CD8-positive, alpha-beta memory T cell (primary cell): ENCODE results near the gene DNTT. TPM values are rescaled to one million over a fixed set of nuclear protein-coding genes. Genes with fewer than 3 reads are reported as not detected.

Experiments
- CTCF ChIA-PET: fragments of 350-600 bp; sonication (Branson Sonifier 250); formaldehyde crosslinking; loops from one replicate; lab custom pipeline; 2021; ENCODE audit warnings: antibody characterized with exemption; lab: Charles Lee
- POLR2A ChIA-PET: fragments of 350-600 bp; sonication (Branson Sonifier 250); formaldehyde crosslinking; loops from one replicate; lab custom pipeline; 2021; ENCODE audit warnings: antibody characterized with exemption; lab: Charles Lee
- DNase-seq, 5 donors: peaks; one replicate each; pipeline versions ENCODE4 v3.0.0 to v3.0.0-alpha.2; 2020 to 2022; ENCODE audit warnings: mixed read lengths in 1 of 5
- H3K27ac ChIP-seq: one replicate; pipeline ENCODE4 v1.7.0; 2013; ENCODE audit warnings: low read depth, mild to moderate bottlenecking, low read length, moderate library complexity
- H3K27me3 ChIP-seq: 2 replicates; pipeline ENCODE4 v1.7.0; 2013; ENCODE audit warnings: low read length, mild to moderate bottlenecking; ENCODE audit not compliant: insufficient read depth, poor library complexity, severe bottlenecking
- H3K36me3 ChIP-seq: 2 replicates; pipeline ENCODE4 v1.7.0; 2013; ENCODE audit warnings: mild to moderate bottlenecking, low read length, moderate library complexity; ENCODE audit not compliant: insufficient read depth
- H3K4me1 ChIP-seq: 2 replicates; pipeline ENCODE4 v1.7.0; 2013; ENCODE audit warnings: mild to moderate bottlenecking, low read length, moderate library complexity; ENCODE audit not compliant: insufficient read depth
- H3K4me3 ChIP-seq: 2 replicates; pipeline ENCODE4 v1.7.0; 2013; ENCODE audit warnings: mild to moderate bottlenecking, low read length
- H3K9me3 ChIP-seq: 2 replicates; pipeline ENCODE4 v1.7.0; 2013; ENCODE audit warnings: mild to moderate bottlenecking, low read length
- H3K27ac Mint-ChIP-seq, 8 donors: one replicate each; pipeline ENCODE4 v1.8.0; 2020 to 2021; ENCODE audit warnings: mixed read lengths in 8 of 8, mild to moderate bottlenecking in 6 of 8, inconsistent platforms in 3 of 8, moderate library complexity in 3 of 8
- H3K27me3 Mint-ChIP-seq, 2 donors: one replicate each; pipeline ENCODE4 v1.8.0; 2020 to 2021; ENCODE audit warnings: mixed read lengths in 2 of 2, mild to moderate bottlenecking in 1 of 2, moderate library complexity in 1 of 2
- H3K36me3 Mint-ChIP-seq, 3 donors: one replicate each; pipeline ENCODE4 v1.8.0; 2020 to 2021; ENCODE audit warnings: mixed read lengths in 3 of 3, inconsistent platforms in 1 of 3, mild to moderate bottlenecking in 1 of 3
- H3K4me1 Mint-ChIP-seq, 3 donors: one replicate each; pipeline ENCODE4 v1.8.0; 2020 to 2021; ENCODE audit warnings: mixed read lengths in 3 of 3, inconsistent platforms in 1 of 3, mild to moderate bottlenecking in 1 of 3
- H3K4me3 Mint-ChIP-seq, 7 donors: one replicate each; pipeline ENCODE4 v1.8.0; 2020 to 2021; ENCODE audit warnings: mixed read lengths in 7 of 7, mild to moderate bottlenecking in 6 of 7, moderate library complexity in 4 of 7, inconsistent platforms in 2 of 7
- H3K9me3 Mint-ChIP-seq, 5 donors: one replicate each; pipeline ENCODE4 v1.8.0; 2020 to 2022; ENCODE audit warnings: mixed read lengths in 5 of 5, mild to moderate bottlenecking in 3 of 5, moderate library complexity in 2 of 5, inconsistent platforms in 1 of 5
- polyA plus RNA-seq: library from polyadenylated mRNA; unstranded; fragments of 300-500 nt; fragmentation: Illumina TruSeq; gene quantifications from one replicate; pipeline ENCODE4 v1.2.3, GENCODE V29; 2021
- total RNA-seq, 2 experiments: library from RNA; stranded (reverse); gene quantifications; one replicate each; pipeline ENCODE4 v1.2.3, GENCODE V29; 2021

Gene DNTT
- not detected for total RNA-seq
- not detected for polyA plus RNA-seq

DNA sequence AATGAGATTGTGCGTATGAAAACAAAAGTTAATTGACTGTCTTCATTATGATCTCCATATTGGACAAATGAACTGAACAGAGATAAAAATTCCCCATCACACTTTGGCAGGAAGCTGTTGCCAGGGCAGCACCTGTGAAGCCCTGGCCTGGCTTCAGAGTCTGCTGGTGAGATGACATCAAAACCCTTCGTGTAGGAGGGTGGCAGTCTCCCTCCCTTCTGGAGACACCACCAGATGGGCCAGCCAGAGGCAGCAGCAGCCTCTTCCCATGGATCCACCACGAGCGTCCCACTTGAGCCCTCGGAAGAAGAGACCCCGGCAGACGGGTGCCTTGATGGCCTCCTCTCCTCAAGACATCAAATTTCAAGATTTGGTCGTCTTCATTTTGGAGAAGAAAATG lies at the start of gene DNTT:
Gene DNTT, plus strand, starts transcription at position 205 of the 400 bp plus-strand sequence. Its CDS starts 64 bp downstream, at position 269.
- H3K27me3 Mint-ChIP-seq = peaks cover 12 to 74% of the 10 kb centered on the region in 2 donors
- peaks cover 5 to 7% (median 6%) of the 10 kb centered on the region in 3 donors for H3K4me1 Mint-ChIP-seq
- H3K4me1 ChIP-seq = peaks cover 33% of the 10 kb centered on the region
- DNase-seq = no peak
- no peak within 1 kb of the TSS for H3K27ac ChIP-seq
- ChIA-PET POLR2A (no interaction called here), CTCF (no interaction called here)
- H3K27ac Mint-ChIP-seq = no peak within 1 kb of the TSS
- H3K9me3 Mint-ChIP-seq = peaks cover 0 to 3% (median 0%) of the 10 kb centered on the region in 5 donors
- H3K4me3 Mint-ChIP-seq = no peak within 1 kb of the TSS
- peaks cover 4% of the 10 kb centered on the region for H3K27me3 ChIP-seq
- H3K4me3 ChIP-seq = no peak within 1 kb of the TSS
- no peaks in the 10 kb centered on the region for H3K36me3 ChIP-seq
- H3K36me3 Mint-ChIP-seq = no peaks in the 10 kb centered on the region
- H3K9me3 ChIP-seq = no peaks in the 10 kb centered on the region

DNA sequence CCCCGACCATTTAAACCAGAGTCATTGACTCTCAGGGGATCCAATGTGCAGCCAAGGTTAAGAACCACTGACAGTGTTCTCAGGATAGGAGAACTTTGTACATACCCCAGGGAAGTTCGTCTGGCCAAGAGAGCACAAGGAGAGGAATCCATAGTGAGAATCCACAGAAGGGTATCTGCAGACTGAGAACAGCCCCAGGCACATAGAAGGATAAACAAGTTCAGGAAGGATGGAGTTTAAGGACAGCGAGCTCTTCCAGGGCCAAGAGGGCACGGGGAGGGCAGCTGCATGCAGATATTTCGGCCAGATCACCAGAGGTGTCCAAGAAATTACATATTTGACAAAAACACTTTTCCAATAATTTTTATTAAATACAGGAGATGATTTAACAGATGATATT lies 49.3 kb upstream of the DNTT start:
- no peak for DNase-seq
- POLR2A ChIA-PET = no interaction called here
- Histone ChIP-seq H3K27ac (no peak overlapping the region), H3K9me3 (no peaks in the 10 kb centered on the region), H3K4me3 (no peak overlapping the region), H3K4me1 (no peaks in the 10 kb centered on the region), H3K36me3 (no peaks in the 10 kb centered on the region), H3K27me3 (no peaks in the 10 kb centered on the region)
- peaks cover 7 to 9% of the 10 kb centered on the region in 2 donors for H3K27me3 Mint-ChIP-seq
- CTCF ChIA-PET = no interaction called here
- H3K27ac Mint-ChIP-seq = no peak overlapping the region
- H3K4me1 Mint-ChIP-seq = no peaks in the 10 kb centered on the region
- peaks cover 0 to 2% (median 0%) of the 10 kb centered on the region in 5 donors for H3K9me3 Mint-ChIP-seq
- no peaks in the 10 kb centered on the region for H3K36me3 Mint-ChIP-seq
- no peak overlapping the region for H3K4me3 Mint-ChIP-seq

- Histone ChIP-seq H3K36me3 (no peaks in the 10 kb centered on the region), H3K9me3 (no peaks in the 10 kb centered on the region), H3K27ac (no peak overlapping the region), H3K4me3 (no peak overlapping the region), H3K27me3 (no peaks in the 10 kb centered on the region), H3K4me1 (no peaks in the 10 kb centered on the region)
- CTCF ChIA-PET = no interaction called here
- Mint-ChIP-seq H3K36me3 (no peaks in the 10 kb centered on the region), H3K4me1 (no peaks in the 10 kb centered on the region), H3K27ac (no peak overlapping the region), H3K9me3 (peaks cover 0 to 2% (median 0%) of the 10 kb centered on the region in 5 donors), H3K4me3 (no peak overlapping the region), H3K27me3 (peaks cover 9 to 14% of the 10 kb centered on the region in 2 donors)
- DNase-seq = no peak
- POLR2A ChIA-PET = no interaction called here
Observed at GRCh38 chr10:96255549-96256333, 48.5 kb upstream of the DNTT start.

DNA sequence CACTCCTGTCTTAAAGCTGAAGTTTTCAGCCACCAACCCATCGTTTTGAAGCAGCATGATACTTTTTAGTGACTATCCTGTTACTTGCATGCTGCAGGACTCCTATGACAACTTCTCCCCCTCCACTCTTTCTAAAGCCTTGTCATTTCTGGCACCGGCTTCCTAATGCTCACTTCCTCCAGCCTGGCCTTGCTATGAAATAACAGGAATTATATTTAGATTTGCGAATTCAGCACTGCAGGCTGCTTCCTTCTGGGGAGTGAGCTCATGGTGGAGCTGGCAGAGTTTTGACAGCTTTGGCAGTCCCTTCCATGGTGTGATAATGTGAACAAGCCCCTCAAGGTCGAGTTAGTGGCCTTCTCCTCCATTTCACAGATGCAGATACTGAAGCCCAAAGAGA lies 46.3 kb upstream of the DNTT start:
- Histone ChIP-seq H3K36me3 (no peaks in the 10 kb centered on the region), H3K4me1 (no peaks in the 10 kb centered on the region), H3K27me3 (no peaks in the 10 kb centered on the region), H3K9me3 (no peaks in the 10 kb centered on the region), H3K27ac (no peak overlapping the region), H3K4me3 (no peak overlapping the region)
- peaks cover 14 to 18% of the 10 kb centered on the region in 2 donors for H3K27me3 Mint-ChIP-seq
- peak overlapping the region in 2 of 8 donors; percentile 20 to 56 for H3K27ac Mint-ChIP-seq
- H3K4me3 Mint-ChIP-seq = no peak overlapping the region
- peaks cover 0 to 2% (median 0%) of the 10 kb centered on the region in 5 donors for H3K9me3 Mint-ChIP-seq
- H3K4me1 Mint-ChIP-seq = no peaks in the 10 kb centered on the region
- no peak for DNase-seq
- H3K36me3 Mint-ChIP-seq = no peaks in the 10 kb centered on the region
- CTCF ChIA-PET = no interaction called here
- POLR2A ChIA-PET = no interaction called here

DNA sequence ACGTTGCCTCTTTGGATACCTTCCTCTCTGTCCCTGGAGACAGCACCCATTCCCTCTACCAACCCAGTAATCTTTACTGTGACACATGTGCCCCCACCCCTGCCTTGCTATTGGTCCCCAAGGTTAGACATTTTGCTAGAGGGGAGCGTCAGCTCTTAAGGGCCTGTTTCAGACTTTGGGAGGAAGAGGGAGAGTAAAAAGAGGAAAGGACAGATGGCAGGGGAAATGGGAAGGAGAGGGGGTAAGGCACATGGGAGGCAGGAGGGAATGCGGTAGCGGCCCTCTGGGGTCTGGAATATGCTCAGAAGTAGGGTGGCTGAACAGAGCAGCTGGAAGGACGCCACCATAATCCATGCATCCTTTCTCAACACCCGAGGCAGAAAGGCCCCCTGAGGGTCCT lies 45.1 kb upstream of the DNTT start:
- H3K27me3 Mint-ChIP-seq = peaks cover 18 to 23% of the 10 kb centered on the region in 2 donors
- ChIA-PET CTCF (no interaction called here), POLR2A (no interaction called here)

DNA sequence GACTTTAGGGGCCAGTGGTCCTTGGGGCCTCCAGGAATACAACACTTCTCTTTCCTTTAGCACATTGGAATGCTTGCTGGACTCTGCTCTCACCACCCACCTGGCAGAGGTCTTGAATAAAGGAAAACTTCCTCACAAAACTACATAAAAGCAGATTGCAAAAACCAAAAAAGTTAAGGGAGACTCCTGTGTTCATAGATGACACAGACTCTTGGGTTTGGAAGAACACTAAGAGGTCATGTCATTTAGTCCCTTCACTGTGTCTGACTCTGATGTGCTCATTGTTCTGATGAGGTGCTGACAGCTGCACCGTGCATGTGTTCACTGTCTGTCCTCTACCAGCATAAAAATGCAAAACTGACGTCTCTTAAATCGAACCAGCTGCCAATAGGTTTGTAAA lies 44.2 kb upstream of the DNTT start:
- H3K27ac ChIP-seq = no peak overlapping the region

More for the DNA sequence above, 45.1 kb upstream of the DNTT start:
- Histone ChIP-seq H3K4me1 (no peaks in the 10 kb centered on the region), H3K36me3 (no peaks in the 10 kb centered on the region), H3K27ac (no peak overlapping the region), H3K27me3 (no peaks in the 10 kb centered on the region), H3K4me3 (no peak overlapping the region), H3K9me3 (no peaks in the 10 kb centered on the region)
- DNase-seq = no peak
- H3K36me3 Mint-ChIP-seq = no peaks in the 10 kb centered on the region
- H3K4me3 Mint-ChIP-seq = no peak overlapping the region
- H3K27ac Mint-ChIP-seq = no peak overlapping the region
- no peaks in the 10 kb centered on the region for H3K4me1 Mint-ChIP-seq
- peaks cover 0 to 2% (median 0%) of the 10 kb centered on the region in 5 donors for H3K9me3 Mint-ChIP-seq

DNA sequence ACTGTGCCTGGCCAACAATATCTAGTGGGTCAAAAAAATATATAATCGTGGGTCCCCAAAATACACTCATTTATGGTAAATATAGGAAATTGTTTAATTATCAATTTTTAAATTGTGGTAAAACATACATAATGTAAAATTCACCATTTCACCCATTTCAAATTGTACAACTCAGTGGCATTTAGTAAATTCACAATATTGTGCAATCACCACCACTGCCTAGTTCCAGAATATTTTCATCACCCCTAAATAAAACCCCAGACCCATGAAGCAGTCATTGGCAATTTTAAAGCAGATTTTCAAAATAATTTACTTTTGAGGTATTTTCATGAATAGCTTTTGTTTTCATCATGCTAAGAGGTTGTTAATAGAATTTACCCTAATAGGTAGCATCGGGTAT lies 43.1 kb upstream of the DNTT start:
- Histone ChIP-seq H3K36me3 (no peaks in the 10 kb centered on the region), H3K4me1 (no peaks in the 10 kb centered on the region), H3K9me3 (no peaks in the 10 kb centered on the region), H3K4me3 (no peak overlapping the region), H3K27ac (no peak overlapping the region), H3K27me3 (no peaks in the 10 kb centered on the region)
- H3K4me3 Mint-ChIP-seq = no peak overlapping the region
- CTCF ChIA-PET = no interaction called here
- no peak overlapping the region for H3K27ac Mint-ChIP-seq
- peaks cover 0 to 2% (median 0%) of the 10 kb centered on the region in 5 donors for H3K9me3 Mint-ChIP-seq
- POLR2A ChIA-PET = no interaction called here
- H3K36me3 Mint-ChIP-seq = no peaks in the 10 kb centered on the region
- DNase-seq = no peak
- H3K27me3 Mint-ChIP-seq = peaks cover 18 to 34% of the 10 kb centered on the region in 2 donors
- no peaks in the 10 kb centered on the region for H3K4me1 Mint-ChIP-seq

More for the DNA sequence above, 44.2 kb upstream of the DNTT start:
- Histone ChIP-seq H3K9me3 (no peaks in the 10 kb centered on the region), H3K27me3 (no peaks in the 10 kb centered on the region), H3K4me1 (no peaks in the 10 kb centered on the region), H3K4me3 (no peak overlapping the region), H3K36me3 (no peaks in the 10 kb centered on the region)
- H3K4me1 Mint-ChIP-seq = no peaks in the 10 kb centered on the region
- CTCF ChIA-PET = no interaction called here
- no peak overlapping the region for H3K27ac Mint-ChIP-seq
- H3K27me3 Mint-ChIP-seq = peaks cover 18 to 28% of the 10 kb centered on the region in 2 donors
- no peaks in the 10 kb centered on the region for H3K36me3 Mint-ChIP-seq
- no peak for DNase-seq
- peaks cover 0 to 2% (median 0%) of the 10 kb centered on the region in 5 donors for H3K9me3 Mint-ChIP-seq
- POLR2A ChIA-PET = no interaction called here
- H3K4me3 Mint-ChIP-seq = no peak overlapping the region

DNA sequence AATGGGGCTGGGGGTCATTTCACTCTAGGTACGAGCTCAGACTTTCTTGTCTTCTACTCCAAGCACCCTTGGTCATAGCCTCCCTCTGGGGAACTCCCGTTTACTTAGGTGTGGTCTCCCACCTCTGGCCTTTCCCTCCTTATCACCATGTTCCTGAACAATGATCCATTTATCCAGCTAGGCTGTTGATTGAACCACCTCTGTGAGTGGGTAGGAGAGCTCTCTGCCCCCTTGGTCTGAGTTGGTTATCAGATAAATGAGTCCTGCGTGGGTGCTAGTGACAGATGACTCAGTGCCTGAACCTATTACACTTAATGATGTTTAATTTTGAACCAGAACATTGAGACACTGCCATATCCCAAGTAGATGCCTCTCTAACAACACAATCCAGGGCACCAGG lies 42.3 kb upstream of the DNTT start:
- Histone ChIP-seq H3K9me3 (no peaks in the 10 kb centered on the region), H3K36me3 (no peaks in the 10 kb centered on the region), H3K4me1 (no peaks in the 10 kb centered on the region), H3K27me3 (no peaks in the 10 kb centered on the region), H3K4me3 (no peak overlapping the region), H3K27ac (no peak overlapping the region)
- Mint-ChIP-seq H3K4me3 (no peak overlapping the region), H3K27ac (no peak overlapping the region), H3K27me3 (peaks cover 16 to 35% of the 10 kb centered on the region in 2 donors), H3K4me1 (no peaks in the 10 kb centered on the region), H3K36me3 (no peaks in the 10 kb centered on the region), H3K9me3 (peaks cover 0 to 1% (median 0%) of the 10 kb centered on the region in 5 donors)
- ChIA-PET CTCF (no interaction called here), POLR2A (no interaction called here)
- DNase-seq = no peak
